Type B pancreatic cell (in vitro differentiated cells): ENCODE results near the gene LRRC71. TPM values are rescaled to one million over a fixed set of nuclear protein-coding genes. Genes with fewer than 3 reads are reported as not detected.

Source experiments
- DNase-seq: peaks from one replicate; pipeline ENCODE4 v3.0.0; 2021; ENCODE audit warnings: mixed read lengths; ENCODE audit not compliant: unreplicated experiment; ENCODE audit errors: extremely low spot score
- H3K27ac Mint-ChIP-seq: 2 replicates; pipeline ENCODE4 v1.8.0; 2021; ENCODE audit warnings: mild to moderate bottlenecking, mixed read lengths
- H3K27me3 Mint-ChIP-seq: 2 replicates; pipeline ENCODE4 v1.8.0; 2021; ENCODE audit warnings: mixed read lengths
- H3K36me3 Mint-ChIP-seq: 2 replicates; pipeline ENCODE4 v1.8.0; 2021; ENCODE audit warnings: mixed read lengths
- H3K4me1 Mint-ChIP-seq: one replicate; pipeline ENCODE4 v1.8.0; 2021; ENCODE audit warnings: mixed read lengths; ENCODE audit not compliant: unreplicated experiment
- H3K4me3 Mint-ChIP-seq: 2 replicates; pipeline ENCODE4 v1.8.0; 2021; ENCODE audit warnings: mild to moderate bottlenecking, mixed read lengths
- H3K9me3 Mint-ChIP-seq: 2 replicates; pipeline ENCODE4 v1.8.0; 2021; ENCODE audit warnings: mixed read lengths
- total RNA-seq: library from RNA; stranded (reverse); gene quantifications from 2 replicates; pipeline ENCODE4 v1.2.1, GENCODE V29; 2021; ENCODE audit warnings: low replicate concordance
- TF ChIP-seq, protein P1 (sequence below): fragments of 200-600 bp; sonication (generic); conservative IDR thresholded peaks from 2 replicates; pipeline ENCODE4 v1.5.0; 2021; ENCODE audit warnings: antibody characterized with exemption, mild to moderate bottlenecking

Gene LRRC71
- total RNA-seq, 1 donor from 2014 or later, result 0.58 TPM

DNA sequence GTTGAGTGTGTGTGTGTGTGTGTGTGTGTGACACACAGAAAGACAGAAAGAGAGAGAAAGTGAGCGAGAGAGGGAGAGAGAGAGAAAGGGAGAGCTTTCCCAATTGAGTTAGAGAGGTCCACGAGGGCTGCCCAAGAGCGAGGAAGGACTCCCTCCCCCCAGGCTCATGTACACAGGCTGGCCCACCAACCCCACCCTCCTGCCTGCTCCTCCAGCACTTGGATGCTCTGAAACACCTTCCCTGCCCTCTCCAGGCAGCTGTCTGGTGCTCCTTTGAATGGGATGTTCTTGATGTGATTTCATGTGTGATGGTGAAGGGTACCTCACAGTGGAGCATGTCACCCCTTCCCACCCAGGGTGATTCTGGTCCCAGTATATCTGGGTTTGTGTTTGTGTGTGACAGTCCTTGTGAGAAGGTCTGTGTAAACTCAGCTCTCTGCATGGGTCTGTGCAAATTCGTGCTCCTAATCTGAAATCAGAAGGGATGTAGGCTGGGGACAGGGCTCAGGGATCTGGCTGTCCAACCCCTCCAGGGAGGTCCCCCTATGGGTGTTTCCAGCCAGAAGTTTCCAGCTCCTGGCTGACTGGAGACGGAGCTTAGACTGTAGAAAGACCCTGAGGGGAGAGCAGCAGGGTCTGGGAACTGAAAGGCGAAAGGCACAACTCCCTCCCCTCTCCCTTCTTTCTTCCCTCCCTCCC is 33.7 kb upstream of the LRRC71 start:
- H3K36me3 Mint-ChIP-seq, result no peaks in the 10 kb centered on the region
- H3K27me3 Mint-ChIP-seq, result peaks cover 75% of the 10 kb centered on the region
- DNase-seq, result no peak
- peaks cover 47% of the 10 kb centered on the region for H3K4me1 Mint-ChIP-seq
- peak overlapping the region; percentile 54 for H3K27ac Mint-ChIP-seq
- H3K4me3 Mint-ChIP-seq, result peak overlapping the region; percentile 50
- H3K9me3 Mint-ChIP-seq, result no peaks in the 10 kb centered on the region
- TF ChIP-seq, protein P1, sequence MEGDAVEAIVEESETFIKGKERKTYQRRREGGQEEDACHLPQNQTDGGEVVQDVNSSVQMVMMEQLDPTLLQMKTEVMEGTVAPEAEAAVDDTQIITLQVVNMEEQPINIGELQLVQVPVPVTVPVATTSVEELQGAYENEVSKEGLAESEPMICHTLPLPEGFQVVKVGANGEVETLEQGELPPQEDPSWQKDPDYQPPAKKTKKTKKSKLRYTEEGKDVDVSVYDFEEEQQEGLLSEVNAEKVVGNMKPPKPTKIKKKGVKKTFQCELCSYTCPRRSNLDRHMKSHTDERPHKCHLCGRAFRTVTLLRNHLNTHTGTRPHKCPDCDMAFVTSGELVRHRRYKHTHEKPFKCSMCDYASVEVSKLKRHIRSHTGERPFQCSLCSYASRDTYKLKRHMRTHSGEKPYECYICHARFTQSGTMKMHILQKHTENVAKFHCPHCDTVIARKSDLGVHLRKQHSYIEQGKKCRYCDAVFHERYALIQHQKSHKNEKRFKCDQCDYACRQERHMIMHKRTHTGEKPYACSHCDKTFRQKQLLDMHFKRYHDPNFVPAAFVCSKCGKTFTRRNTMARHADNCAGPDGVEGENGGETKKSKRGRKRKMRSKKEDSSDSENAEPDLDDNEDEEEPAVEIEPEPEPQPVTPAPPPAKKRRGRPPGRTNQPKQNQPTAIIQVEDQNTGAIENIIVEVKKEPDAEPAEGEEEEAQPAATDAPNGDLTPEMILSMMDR, result no peak

- Mint-ChIP-seq H3K9me3 (no peaks in the 10 kb centered on the region), H3K36me3 (no peaks in the 10 kb centered on the region), H3K27me3 (peaks cover 75% of the 10 kb centered on the region), H3K4me3 (no peak overlapping the region), H3K4me1 (peaks cover 47% of the 10 kb centered on the region), H3K27ac (no peak overlapping the region)
- DNase-seq, result no peak
- TF ChIP-seq, protein P1, result no peak
Observed at GRCh38 chr1:156887317-156887716, 33.1 kb upstream of the LRRC71 start.

- H3K9me3 Mint-ChIP-seq, result no peaks in the 10 kb centered on the region
- no peaks in the 10 kb centered on the region for H3K36me3 Mint-ChIP-seq
- peaks cover 46% of the 10 kb centered on the region for H3K4me1 Mint-ChIP-seq
- no peak overlapping the region for H3K27ac Mint-ChIP-seq
- H3K4me3 Mint-ChIP-seq, result no peak overlapping the region
- TF ChIP-seq, protein P1, result no peak
- peaks cover 76% of the 10 kb centered on the region for H3K27me3 Mint-ChIP-seq
- DNase-seq, result no peak
Observed at GRCh38 chr1:156887734-156888133, 32.7 kb upstream of the LRRC71 start.

- Mint-ChIP-seq H3K36me3 (no peaks in the 10 kb centered on the region), H3K4me3 (peak overlapping the region; percentile 19), H3K9me3 (no peaks in the 10 kb centered on the region), H3K4me1 (peaks cover 34% of the 10 kb centered on the region), H3K27ac (peak overlapping the region; percentile 3), H3K27me3 (peaks cover 69% of the 10 kb centered on the region)
- TF ChIP-seq, protein P1, result peak; percentile 90
- no peak for DNase-seq
Observed at GRCh38 chr1:156889802-156890580, 30.4 kb upstream of the LRRC71 start.

DNA sequence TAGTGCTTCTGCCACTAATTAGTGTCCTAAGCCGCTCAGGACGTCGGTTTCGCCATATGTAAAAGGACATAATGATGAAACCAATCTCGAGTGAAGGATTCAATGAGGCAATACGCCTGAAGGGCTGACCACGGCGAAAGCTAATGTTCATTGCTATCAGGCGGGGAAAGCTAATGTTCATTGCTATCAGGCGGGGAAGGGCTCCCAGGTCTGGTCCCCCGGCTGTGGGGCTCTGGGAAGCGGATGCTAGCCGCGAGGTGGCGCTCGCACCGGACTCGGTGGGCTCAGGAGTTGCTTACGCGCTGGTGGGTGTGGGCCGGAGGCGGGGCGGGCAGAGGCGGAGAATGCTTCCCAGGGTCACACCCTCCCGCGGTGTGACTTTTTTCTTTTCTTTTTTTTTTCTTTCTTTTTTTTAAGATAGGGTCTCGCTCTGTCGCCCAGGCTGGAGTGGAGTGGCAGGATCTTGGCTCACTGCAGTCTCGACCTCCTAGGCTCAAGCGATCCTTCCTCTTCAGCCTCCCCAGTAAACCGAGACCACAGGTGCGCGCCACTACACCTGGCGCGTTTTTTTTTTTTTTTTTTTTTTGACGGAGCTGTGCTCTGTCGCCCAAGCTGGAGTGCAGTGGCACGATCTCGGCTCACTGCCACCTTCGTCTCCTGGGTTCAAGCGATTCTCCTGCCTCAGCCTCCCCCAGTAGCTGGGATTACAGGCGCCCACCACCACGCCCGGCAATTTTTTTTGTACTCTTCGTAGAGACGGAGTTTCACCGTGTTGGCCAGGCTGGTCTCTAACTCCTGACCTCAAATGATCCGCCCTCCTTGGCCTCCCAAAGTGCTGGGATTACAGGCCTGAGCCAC is 28.0 kb upstream of the LRRC71 start:
- Mint-ChIP-seq H3K27ac (peak overlapping the region; percentile 58), H3K27me3 (peaks cover 68% of the 10 kb centered on the region), H3K36me3 (no peaks in the 10 kb centered on the region), H3K9me3 (no peaks in the 10 kb centered on the region), H3K4me1 (peaks cover 31% of the 10 kb centered on the region), H3K4me3 (peak overlapping the region; percentile 82)
- TF ChIP-seq, protein P1, result peak; percentile 95
- peak; percentile 95 for DNase-seq
